ENCODE results near the gene TIMP2.
A peak's percentile ranks its signal among the peaks of the same experiment; 100 is the strongest.

TIMP2 gene

GRCh38 chr17:78842881-78843565, 82.2 kb downstream of the TIMP2 start:
- no peak overlapping the region for H3K27ac ChIP-seq (ENCODE audit: low read length)
- no peak overlapping the region for H2AFZ ChIP-seq (ENCODE audit: low read depth, low read length)
- no peaks in the 10 kb centered on the region for H3K27me3 ChIP-seq (ENCODE audit: low read depth, low read length)
- H3K4me3 ChIP-seq (ENCODE audit: low read length), result no peak overlapping the region
- H3K79me2 ChIP-seq (ENCODE audit: low read length), result peaks cover 34% of the 10 kb centered on the region
- no peaks in the 10 kb centered on the region for H3K9me3 ChIP-seq (ENCODE audit: insufficient read depth, low read length)
- peaks cover 17% of the 10 kb centered on the region for H3K4me1 ChIP-seq (ENCODE audit: low read length)
- no peak overlapping the region for H3K4me2 ChIP-seq (ENCODE audit: low read length)
- peaks cover 15% of the 10 kb centered on the region for H4K20me1 ChIP-seq (ENCODE audit: insufficient read depth, low read length)
- H3K36me3 ChIP-seq (replicated peaks; ENCODE audit: low read depth, low read length), result peaks cover 3% of the 10 kb centered on the region
- no peak overlapping the region for H3K9ac ChIP-seq (ENCODE audit: low read length)
- TF ChIP-seq CTCF (IDR thresholded peaks at IDR 0.05; ENCODE audit: low read depth, low read length) (peak; percentile 67), EZH2phosphoT487 (IDR thresholded peaks at IDR 0.05; ENCODE audit: low read depth) (no peak)

GRCh38 chr17:78840780-78841611, 84.2 kb downstream of the TIMP2 start, which contains the start of gene USP36:
USP36 (minus strand) TSS chr17:78840814; CDS start chr17:78836363, 4,451 bp downstream.
- Histone ChIP-seq H3K79me2 (ENCODE audit: low read length) (peaks cover 53% of the 10 kb centered on the region), H3K4me1 (ENCODE audit: low read length) (peaks cover 17% of the 10 kb centered on the region)

GRCh38 chr17:78840530-78840779, 84.7 kb downstream of the TIMP2 start:
- Histone ChIP-seq H2AFZ (ENCODE audit: low read depth, low read length) (no peak overlapping the region), H4K20me1 (ENCODE audit: insufficient read depth, low read length) (peaks cover 29% of the 10 kb centered on the region), H3K9ac (ENCODE audit: low read length) (peak overlapping the region; percentile 92), H3K4me3 (ENCODE audit: low read length) (peak overlapping the region; percentile 80), H3K79me2 (ENCODE audit: low read length) (peaks cover 59% of the 10 kb centered on the region), H3K27ac (ENCODE audit: low read length) (peak overlapping the region; percentile 61), H3K4me1 (ENCODE audit: low read length) (peaks cover 17% of the 10 kb centered on the region), H3K27me3 (ENCODE audit: low read depth, low read length) (no peaks in the 10 kb centered on the region), H3K36me3 (replicated peaks; ENCODE audit: low read depth, low read length) (peaks cover 25% of the 10 kb centered on the region), H3K9me3 (ENCODE audit: insufficient read depth, low read length) (no peaks in the 10 kb centered on the region), H3K4me2 (ENCODE audit: low read length) (peak overlapping the region; percentile 87)
- TF ChIP-seq EZH2phosphoT487 (IDR thresholded peaks at IDR 0.05; ENCODE audit: low read depth) (no peak), CTCF (IDR thresholded peaks at IDR 0.05; ENCODE audit: low read depth, low read length) (no peak)

More at GRCh38 chr17:78840780-78841611, 84.2 kb downstream of the TIMP2 start, which contains the start of gene USP36:
- TF ChIP-seq EZH2phosphoT487 (IDR thresholded peaks at IDR 0.05; ENCODE audit: low read depth) (no peak), CTCF (IDR thresholded peaks at IDR 0.05; ENCODE audit: low read depth, low read length) (no peak)
- Histone ChIP-seq H3K4me3 (ENCODE audit: low read length) (peak within 1 kb of the TSS; percentile 80), H2AFZ (ENCODE audit: low read depth, low read length) (no peak within 1 kb of the TSS), H3K4me2 (ENCODE audit: low read length) (peak within 1 kb of the TSS; percentile 97), H3K9me3 (ENCODE audit: insufficient read depth, low read length) (no peaks in the 10 kb centered on the region), H3K27me3 (ENCODE audit: low read depth, low read length) (no peaks in the 10 kb centered on the region), H3K27ac (ENCODE audit: low read length) (peak within 1 kb of the TSS; percentile 61), H3K9ac (ENCODE audit: low read length) (peak within 1 kb of the TSS; percentile 92), H4K20me1 (ENCODE audit: insufficient read depth, low read length) (peaks cover 29% of the 10 kb centered on the region), H3K36me3 (replicated peaks; ENCODE audit: low read depth, low read length) (peaks cover 20% of the 10 kb centered on the region)

All from OCI-LY3 (cell line).